ENCODE measurements around the gene BIRC6.
"Not testable (repeated sequence)": the region's sequence is repeated elsewhere in the genome, so short reads cannot be mapped to it uniquely, and the experiment has no call there.

Gene BIRC6

GRCh38 chr2:32522770-32523169, 165.9 kb downstream of the BIRC6 start:
- no peak for DNase-seq

GRCh38 chr2:32523686-32524085, 166.9 kb downstream of the BIRC6 start:
- no peak for DNase-seq

- DNase-seq = no peak
These were observed 175.5 kb downstream of the BIRC6 start for GRCh38 chr2:32532341-32532740.

- no peak for DNase-seq
These were observed 176.1 kb downstream of the BIRC6 start for GRCh38 chr2:32532961-32533360.

GRCh38 chr2:32534831-32535230, 178.0 kb downstream of the BIRC6 start:
- no peak for DNase-seq

GRCh38 chr2:32538735-32539134, 181.9 kb downstream of the BIRC6 start:
- no peak for DNase-seq

- not testable (repeated sequence) for DNase-seq
These were observed 195.7 kb downstream of the BIRC6 start for GRCh38 chr2:32552483-32552882.

- DNase-seq = no peak
These were observed 197.1 kb downstream of the BIRC6 start for GRCh38 chr2:32553829-32554432.

GRCh38 chr2:32558492-32558891, 201.7 kb downstream of the BIRC6 start:
- no peak for DNase-seq

- DNase-seq = no peak
These were observed 202.3 kb downstream of the BIRC6 start for GRCh38 chr2:32559136-32559535.

GRCh38 chr2:32562906-32563305, 206.1 kb downstream of the BIRC6 start:
- DNase-seq = no peak

- no peak for DNase-seq
These were observed 207.7 kb downstream of the BIRC6 start for GRCh38 chr2:32564417-32565035.

GRCh38 chr2:32565902-32566301, 209.1 kb downstream of the BIRC6 start:
- no peak for DNase-seq

GRCh38 chr2:32572030-32572429, 215.2 kb downstream of the BIRC6 start:
- no peak for DNase-seq

- DNase-seq = no peak
These were observed 215.9 kb downstream of the BIRC6 start for GRCh38 chr2:32572737-32573136.

GRCh38 chr2:32591669-32592463, 235.0 kb downstream of the BIRC6 start:
- no peak for DNase-seq

- DNase-seq = no peak
These were observed 237.8 kb downstream of the BIRC6 start for GRCh38 chr2:32594573-32594972.

GRCh38 chr2:32611366-32611765, 254.5 kb downstream of the BIRC6 start:
- no peak for DNase-seq

- no peak for DNase-seq
These were observed 254.9 kb downstream of the BIRC6 start for GRCh38 chr2:32611771-32612170.

GRCh38 chr2:32614084-32614483, 257.3 kb downstream of the BIRC6 start:
- no peak for DNase-seq

GRCh38 chr2:32617599-32618189, 260.9 kb downstream of the BIRC6 start:
- DNase-seq = no peak

GRCh38 chr2:32622570-32623310, 265.9 kb downstream of the BIRC6 start:
- no peak for DNase-seq

GRCh38 chr2:32623311-32623706, 266.5 kb downstream of the BIRC6 start:
- DNase-seq = no peak

Measured in stimulated activated CD4-positive, alpha-beta T cell treated with anti-CD3 and anti-CD28 coated beads, Interleukin-12 subunit alpha, Interleukin-12 subunit beta, amount 100 ng/mL, for 4 hours (primary cell).